OCI-LY7 (cell line): ENCODE results near the gene MKS1. TPM values are rescaled to one million over a fixed set of nuclear protein-coding genes. Genes with fewer than 3 reads are reported as not detected.

ENCODE experiments used
- BruUV-seq: library from RNA; stranded (reverse); fragments of 400-500 nt; replicated peaks from 2 replicates; lab custom pipeline; 2021; lab: Mats Ljungman, UMichigan
- CTCF ChIA-PET: fragments of 300-600 bp; sonication (Branson Sonifier 250); formaldehyde crosslinking; loops from one replicate; lab custom pipeline; 2022; ENCODE audit warnings: antibody characterized with exemption; ENCODE audit not compliant: unreplicated experiment; lab: Charles Lee
- POLR2A ChIA-PET: fragments of 300-600 bp; sonication (Branson Sonifier 250); formaldehyde crosslinking; loops from one replicate; lab custom pipeline; 2022; ENCODE audit warnings: antibody characterized with exemption; lab: Charles Lee
- DNase-seq: peaks from one replicate; pipeline ENCODE4 v3.0.0-alpha.2; 2015; ENCODE audit warnings: low spot score
- H2AFZ ChIP-seq: fragments of 200-600 bp; sonication (generic), shearing (Covaris generic); 2 replicates; pipeline ENCODE4 v1.6.1; 2014; ENCODE audit warnings: mild to moderate bottlenecking, antibody characterized with exemption, low read length, moderate library complexity
- H3K27ac ChIP-seq: fragments of 200-600 bp; sonication (generic); 2 replicates; pipeline ENCODE4 v1.5.1; 2014; ENCODE audit warnings: mixed run types, low read depth, mild to moderate bottlenecking, moderate library complexity, low read length, inconsistent platforms; ENCODE audit not compliant: poor library complexity, severe bottlenecking
- H3K36me3 ChIP-seq: fragments of 200-600 bp; sonication (generic); 2 replicates; pipeline ENCODE4 v1.6.1; 2014; ENCODE audit warnings: mild to moderate bottlenecking, antibody characterized with exemption, low read length, moderate library complexity, mixed read lengths; ENCODE audit not compliant: insufficient read depth
- H3K4me1 ChIP-seq: fragments of 200-600 bp; sonication (generic); 2 replicates; pipeline ENCODE4 v1.5.1; 2014; ENCODE audit warnings: mild to moderate bottlenecking, low read length; ENCODE audit not compliant: insufficient read depth, poor library complexity, severe bottlenecking
- H3K4me2 ChIP-seq: fragments of 200-600 bp; sonication (generic); 2 replicates; pipeline ENCODE4 v1.6.1; 2014; ENCODE audit warnings: mild to moderate bottlenecking, low read length
- H3K4me3 ChIP-seq: fragments of 200-600 bp; sonication (generic); 2 replicates; pipeline ENCODE4 v1.5.1; 2014; ENCODE audit warnings: mild to moderate bottlenecking, low read depth, low read length; ENCODE audit not compliant: poor library complexity, severe bottlenecking
- H3K79me2 ChIP-seq: fragments of 200-600 bp; sonication (generic); 2 replicates; pipeline ENCODE4 v1.6.1; 2016; ENCODE audit warnings: low read depth, mild to moderate bottlenecking, low read length, moderate library complexity, mixed read lengths; ENCODE audit not compliant: insufficient read depth
- H3K9me2 ChIP-seq: fragments of 200-600 bp; sonication (generic); 2 replicates; pipeline ENCODE4 v1.6.1; 2016; ENCODE audit warnings: mild to moderate bottlenecking, low read length, mixed read lengths; ENCODE audit not compliant: insufficient read depth
- H3K9me3 ChIP-seq: fragments of 200-600 bp; sonication (generic); 2 replicates; pipeline ENCODE4 v1.6.1; 2014; ENCODE audit warnings: mild to moderate bottlenecking, mixed run types, low read length, mixed read lengths
- H4K20me1 ChIP-seq: fragments of 200-600 bp; sonication (generic); 2 replicates; pipeline ENCODE4 v1.6.1; 2014; ENCODE audit warnings: mild to moderate bottlenecking, antibody characterized with exemption, low read length, moderate library complexity, mixed read lengths; ENCODE audit not compliant: insufficient read depth
- CTCF ChIP-seq: fragments of 200-600 bp; sonication (generic); conservative IDR thresholded peaks from 2 replicates; pipeline ENCODE4 v1.5.1; 2014; ENCODE audit warnings: mild to moderate bottlenecking, antibody characterized with exemption, low read length, moderate library complexity, mixed read lengths
- EZH2phosphoT487 ChIP-seq: fragments of 200-600 bp; sonication (generic); IDR thresholded peaks from 2 replicates; pipeline ENCODE4 v1.6.1; 2018; ENCODE audit warnings: low read depth, borderline replicate concordance, mild to moderate bottlenecking, mixed run types, antibody characterized with exemption, low read length, moderate library complexity, mixed read lengths
- intact Hi-C: fragments of 100-400 bp; cut with micrococcal nuclease; formaldehyde crosslinking; loops from one replicate; pipeline ENCODE4 v1.10.0; 2022; ENCODE audit not compliant: unreplicated experiment
- total RNA-seq, 2 experiments: library from RNA; depleted of rRNA in 1 of 2; stranded (reverse); fragments of >200 nt in 1 of 2; shearing (Covaris generic) in 1 of 2; gene quantifications; 2 replicates each; pipeline ENCODE4 v1.2.3, GENCODE V29; 2014 to 2022

MKS1 gene
- total RNA-seq, 2 experiments from 2014 or later = 0.69 to 26.9 TPM

GRCh38 chr17:58262149-58262548, 43.1 kb upstream of the MKS1 start:
- CTCF ChIA-PET = no interaction called here
- Histone ChIP-seq H3K36me3 (no peaks in the 10 kb centered on the region), H3K4me2 (no peak overlapping the region), H3K9me3 (no peaks in the 10 kb centered on the region), H4K20me1 (no peaks in the 10 kb centered on the region), H3K4me3 (no peak overlapping the region), H3K9me2 (no peaks in the 10 kb centered on the region), H3K27ac (no peak overlapping the region), H2AFZ (no peak overlapping the region), H3K4me1 (no peaks in the 10 kb centered on the region), H3K79me2 (no peaks in the 10 kb centered on the region)
- intact Hi-C loops = no loop called here
- no TSS peak for BruUV-seq
- DNase-seq = no peak
- no peak for TF ChIP-seq EZH2phosphoT487
- TF ChIP-seq CTCF = no peak
- POLR2A ChIA-PET = no interaction called here

- no peak overlapping the region for H3K27ac ChIP-seq
- ChIA-PET CTCF (no interaction called here), POLR2A (no interaction called here)
- DNase-seq = no peak
- H3K79me2 ChIP-seq = no peaks in the 10 kb centered on the region
- no peaks in the 10 kb centered on the region for H3K4me1 ChIP-seq
- H2AFZ ChIP-seq = no peak overlapping the region
- no peak overlapping the region for H3K4me2 ChIP-seq
- no peaks in the 10 kb centered on the region for H3K9me3 ChIP-seq
- intact Hi-C loops = no loop called here
- no peak overlapping the region for H3K4me3 ChIP-seq
- no TSS peak for BruUV-seq
- H3K9me2 ChIP-seq = no peaks in the 10 kb centered on the region
- no peaks in the 10 kb centered on the region for H4K20me1 ChIP-seq
- 0 out of 2 replicates have a peak, but pooled peaks have one; percentile 31 for TF ChIP-seq CTCF
- no peak for TF ChIP-seq EZH2phosphoT487
- no peaks in the 10 kb centered on the region for H3K36me3 ChIP-seq
These were observed 35.7 kb upstream of the MKS1 start for GRCh38 chr17:58254803-58255202.

- no peak overlapping the region for H3K27ac ChIP-seq
- no peak overlapping the region for H3K4me2 ChIP-seq
- no peak for TF ChIP-seq CTCF
- TF ChIP-seq EZH2phosphoT487 = no peak
- no peak overlapping the region for H2AFZ ChIP-seq
- H3K79me2 ChIP-seq = no peaks in the 10 kb centered on the region
- ChIA-PET POLR2A (no interaction called here), CTCF (no interaction called here)
- H3K9me2 ChIP-seq = no peaks in the 10 kb centered on the region
- no peak for DNase-seq
- no TSS peak for BruUV-seq
- H3K36me3 ChIP-seq = no peaks in the 10 kb centered on the region
- H4K20me1 ChIP-seq = no peaks in the 10 kb centered on the region
- H3K9me3 ChIP-seq = no peaks in the 10 kb centered on the region
- no peaks in the 10 kb centered on the region for H3K4me1 ChIP-seq
- no peak overlapping the region for H3K4me3 ChIP-seq
- intact Hi-C loops = no loop called here
These were observed 34.0 kb upstream of the MKS1 start for GRCh38 chr17:58253082-58253481.
